Measurements from ENCODE around the gene S100G. TPM values are rescaled to one million over a fixed set of nuclear protein-coding genes. Genes with fewer than 3 reads are reported as not detected.

The S100G gene
- total RNA-seq, 1 donor from 2014 or later: not detected

Other genes starting within 250 kb of the S100G start
- gene CTPS2, start 62.5 kb downstream of the S100G start, total RNA-seq: 5.1 and 5.5 TPM in 2 replicates
- gene SYAP1, start 69.5 kb downstream of the S100G start, total RNA-seq: 16.2 and 17.5 TPM in 2 replicates
- gene TXLNG, start 136.3 kb downstream of the S100G start, total RNA-seq: 12.6 and 13.0 TPM in 2 replicates
- 104 and 106 TPM in 2 replicates for gene RBBP7, start 220.2 kb downstream of the S100G start, total RNA-seq

All from T-helper 1 cell treated with Interleukin-12 subunit alpha and Interleukin-12 subunit beta and Interleukin-4 antibody, amounts not matched to agents 30 ng/mL and 1 ng/mL, for 36 hours (primary cell).